KOPT-K1 (cell line): ENCODE measurements around the gene GRIK4.

Source experiments
- H3K27ac ChIP-seq: fragments of 200-600 bp; sonication (generic); 2 replicates; pipeline ENCODE4 v1.5.1; 2016; ENCODE audit warnings: antibody characterized with exemption, mild to moderate bottlenecking, low read depth, low read length; ENCODE audit not compliant: poor library complexity, severe bottlenecking
- H3K36me3 ChIP-seq: fragments of 200-600 bp; sonication (generic); 2 replicates; pipeline ENCODE4 v1.5.1; 2017; ENCODE audit warnings: antibody characterized with exemption, mild to moderate bottlenecking, low read length, moderate library complexity; ENCODE audit not compliant: insufficient read depth
- H3K9me3 ChIP-seq: fragments of 200-600 bp; sonication (generic); 2 replicates; pipeline ENCODE4 v1.5.1; 2017; ENCODE audit warnings: antibody characterized with exemption, low read length, mild to moderate bottlenecking; ENCODE audit not compliant: insufficient read depth, poor library complexity, severe bottlenecking

The GRIK4 gene

GRCh38 chr11:120875986-120876385 lies 364.4 kb downstream of the GRIK4 start:
- H3K27ac ChIP-seq, result no peak overlapping the region
- H3K36me3 ChIP-seq, result no peaks in the 10 kb centered on the region
- H3K9me3 ChIP-seq, result no peaks in the 10 kb centered on the region

GRCh38 chr11:120877746-120878365 lies 366.3 kb downstream of the GRIK4 start:
- Histone ChIP-seq H3K27ac (no peak overlapping the region), H3K36me3 (no peaks in the 10 kb centered on the region), H3K9me3 (no peaks in the 10 kb centered on the region)

GRCh38 chr11:120878781-120879180 lies 367.2 kb downstream of the GRIK4 start:
- Histone ChIP-seq H3K36me3 (no peaks in the 10 kb centered on the region), H3K27ac (no peak overlapping the region), H3K9me3 (no peaks in the 10 kb centered on the region)

- Histone ChIP-seq H3K9me3 (no peaks in the 10 kb centered on the region), H3K27ac (no peak overlapping the region), H3K36me3 (no peaks in the 10 kb centered on the region)
Measured at GRCh38 chr11:120880498-120881175, 369.1 kb downstream of the GRIK4 start.

GRCh38 chr11:120881596-120881995 lies 370.0 kb downstream of the GRIK4 start:
- Histone ChIP-seq H3K9me3 (no peaks in the 10 kb centered on the region), H3K36me3 (no peaks in the 10 kb centered on the region), H3K27ac (no peak overlapping the region)

- H3K9me3 ChIP-seq, result no peaks in the 10 kb centered on the region
- no peak overlapping the region for H3K27ac ChIP-seq
- H3K36me3 ChIP-seq, result no peaks in the 10 kb centered on the region
Measured at GRCh38 chr11:120882175-120882574, 370.6 kb downstream of the GRIK4 start.

- H3K27ac ChIP-seq, result no peak overlapping the region
- H3K36me3 ChIP-seq, result no peaks in the 10 kb centered on the region
- no peaks in the 10 kb centered on the region for H3K9me3 ChIP-seq
Measured at GRCh38 chr11:120883404-120884080, 372.0 kb downstream of the GRIK4 start.

GRCh38 chr11:120884154-120885020 lies 372.8 kb downstream of the GRIK4 start:
- Histone ChIP-seq H3K36me3 (no peaks in the 10 kb centered on the region), H3K27ac (no peak overlapping the region), H3K9me3 (no peaks in the 10 kb centered on the region)

- no peak overlapping the region for H3K27ac ChIP-seq
- no peaks in the 10 kb centered on the region for H3K36me3 ChIP-seq
- H3K9me3 ChIP-seq, result no peaks in the 10 kb centered on the region
Measured at GRCh38 chr11:120890609-120891320, 379.2 kb downstream of the GRIK4 start.

- no peak overlapping the region for H3K27ac ChIP-seq
- no peaks in the 10 kb centered on the region for H3K9me3 ChIP-seq
- H3K36me3 ChIP-seq, result no peaks in the 10 kb centered on the region
Measured at GRCh38 chr11:120893440-120894201, 382.1 kb downstream of the GRIK4 start.

GRCh38 chr11:120894202-120894985 lies 382.8 kb downstream of the GRIK4 start:
- no peaks in the 10 kb centered on the region for H3K9me3 ChIP-seq
- H3K27ac ChIP-seq, result no peak overlapping the region
- H3K36me3 ChIP-seq, result no peaks in the 10 kb centered on the region

GRCh38 chr11:120896687-120897086 lies 385.1 kb downstream of the GRIK4 start:
- no peaks in the 10 kb centered on the region for H3K36me3 ChIP-seq
- H3K9me3 ChIP-seq, result no peaks in the 10 kb centered on the region
- H3K27ac ChIP-seq, result no peak overlapping the region

- H3K9me3 ChIP-seq, result no peaks in the 10 kb centered on the region
- H3K36me3 ChIP-seq, result no peaks in the 10 kb centered on the region
- no peak overlapping the region for H3K27ac ChIP-seq
Measured at GRCh38 chr11:120898568-120898967, 387.0 kb downstream of the GRIK4 start.
